HepG2 (cell line): ENCODE measurements around the gene DPH2. TPM values are rescaled to one million over a fixed set of nuclear protein-coding genes. Genes with fewer than 3 reads are reported as not detected.

ENCODE experiments used
- ATAC-seq: fragments of 200-7000 bp; cut with Tn5 transposase; 3 replicates; pipeline ENCODE4 v1.9.1; 2020; ENCODE audit warnings: mild to moderate bottlenecking, moderate library complexity
- BruUV-seq: library from RNA; stranded (reverse); fragments of 400-500 nt; replicated peaks from 2 replicates; lab custom pipeline; 2021; lab: Mats Ljungman, UMichigan
- CTCF ChIA-PET: fragments of 300-600 bp; formaldehyde crosslinking; extraction: SDS; loops from one replicate; lab custom pipeline; 2021; ENCODE audit warnings: low total read pairs, inconsistent platforms, low intra/inter-chr PET ratio; lab: Yijun Ruan, JAX
- POLR2A ChIA-PET: fragments of 350-600 bp; sonication (Branson Sonifier 250); formaldehyde crosslinking; loops from one replicate; lab custom pipeline; 2020; ENCODE audit warnings: antibody characterized with exemption, inconsistent platforms; lab: Yijun Ruan, JAX
- DNase-seq: peaks from one replicate; pipeline ENCODE4 v3.0.0-alpha.2; 2015; ENCODE audit warnings: low spot score
- FAIRE-seq: peaks from 3 replicates; lab custom pipeline; 2011; peaks lifted over from hg19 to GRCh38; lab: Jason Lieb, UNC
- H2AFZ ChIP-seq: one replicate; pipeline ENCODE4 v1.6.1; 2011; ENCODE audit warnings: low read length, inconsistent platforms
- H3K27ac ChIP-seq: fragments of 300-600 bp; 3 replicates; pipeline ENCODE4 v1.8.0; 2011; ENCODE audit warnings: mixed run types, mild to moderate bottlenecking, mixed read lengths, low read length, inconsistent platforms; ENCODE audit not compliant: insufficient read depth; ENCODE audit errors: extremely low read length
- H3K27me3 ChIP-seq, 2 experiments: fragments of 200-600 bp in 1 of 2; 2 replicates in 1 of 2; 3 replicates in 1 of 2; pipeline versions ENCODE4 v1.6.0 to v1.8.0; 2011; ENCODE audit warnings: low read length in 2 of 2, mild to moderate bottlenecking in 2 of 2, moderate library complexity in 2 of 2, inconsistent platforms in 1 of 2; ENCODE audit not compliant: insufficient read depth in 2 of 2, control insufficient read depth in 1 of 2
- H3K36me3 ChIP-seq, 2 experiments: fragments of 200-600 bp in 1 of 2; replicated peaks in 1 of 2; 2 replicates in 1 of 2; 3 replicates in 1 of 2; pipeline versions ENCODE4 v1.5.1 to v1.8.0; 2011; ENCODE audit warnings: low read length in 2 of 2, inconsistent platforms in 1 of 2; ENCODE audit not compliant: insufficient read depth in 2 of 2, control insufficient read depth in 1 of 2
- H3K4me1 ChIP-seq: 2 replicates; pipeline ENCODE4 v1.5.1; 2012; ENCODE audit warnings: low read length, inconsistent platforms; ENCODE audit not compliant: insufficient read depth
- H3K4me2 ChIP-seq: 2 replicates; pipeline ENCODE4 v1.6.0; 2011; ENCODE audit warnings: low read depth, low read length, inconsistent platforms
- H3K4me3 ChIP-seq, 3 experiments: fragments of 200-600 bp in 1 of 3; sonication (generic), shearing (Covaris generic) in 1 of 3; replicated peaks in 1 of 3; 2 replicates each; pipeline ENCODE4 v1.5.1; 2011 to 2016; ENCODE audit warnings: low read length in 3 of 3, inconsistent platforms in 2 of 3, low read depth in 2 of 3, mild to moderate bottlenecking in 2 of 3, control low read depth in 1 of 3, mixed read lengths in 1 of 3; ENCODE audit not compliant: insufficient read depth in 1 of 3
- H3K79me2 ChIP-seq: one replicate; pipeline ENCODE4 v1.6.1; 2011; ENCODE audit warnings: low read length, inconsistent platforms; ENCODE audit not compliant: insufficient read depth
- H3K9ac ChIP-seq: 2 replicates; pipeline ENCODE4 v1.6.0; 2011; ENCODE audit warnings: mild to moderate bottlenecking, low read depth, low read length, inconsistent platforms; ENCODE audit not compliant: insufficient read depth
- H3K9me3 ChIP-seq: 2 replicates; pipeline ENCODE4 v1.5.1; 2012; ENCODE audit warnings: mild to moderate bottlenecking, low read length
- H4K20me1 ChIP-seq: 2 replicates; pipeline ENCODE4 v1.6.0; 2011; ENCODE audit warnings: inconsistent platforms, mild to moderate bottlenecking, low read length, moderate library complexity; ENCODE audit not compliant: insufficient read depth
- CEBPB ChIP-seq: IDR thresholded peaks from 2 replicates; pipeline ENCODE4 v1.6.1; 2011; ENCODE audit warnings: low read depth, low read length, improper control_type of control experiment, borderline replicate concordance
- FOXA3 ChIP-seq: IDR thresholded peaks from 2 replicates; pipeline ENCODE4 v1.6.1; 2016; ENCODE audit warnings: missing genetic modification reagents, missing compliant biosample characterization
- GPN1 ChIP-seq: sonication (generic); formaldehyde crosslinking; IDR thresholded peaks from 2 replicates; pipeline ENCODE4 v1.5.1; 2020; ENCODE audit warnings: missing genetic modification reagents, borderline replicate concordance
- HIC2 ChIP-seq: sonication (generic); formaldehyde crosslinking; IDR thresholded peaks from 2 replicates; pipeline ENCODE4 v1.9.0; 2022; ENCODE audit warnings: low read depth, missing genetic modification reagents
- HINFP ChIP-seq: sonication (generic); formaldehyde crosslinking; IDR thresholded peaks from 2 replicates; pipeline ENCODE4 v1.4.0; 2020; ENCODE audit warnings: low read depth, mild to moderate bottlenecking, missing genetic modification reagents
- HMGXB4 ChIP-seq, 2 experiments: sonication (generic) in 1 of 2; formaldehyde crosslinking in 1 of 2; IDR thresholded peaks; 2 replicates each; pipeline versions ENCODE4 v1.4.0 to v1.6.1; 2018 to 2020; ENCODE audit warnings: missing genetic modification reagents in 2 of 2, borderline replicate concordance in 1 of 2, low read depth in 1 of 2, mild to moderate bottlenecking in 1 of 2, missing biosample characterization in 1 of 2
- KDM2A ChIP-seq: sonication (generic); formaldehyde crosslinking; IDR thresholded peaks from 2 replicates; pipeline ENCODE4 v1.4.0; 2020; ENCODE audit warnings: low read depth, missing genetic modification reagents, borderline replicate concordance
- MED13 ChIP-seq: sonication (generic); formaldehyde crosslinking; IDR thresholded peaks from 2 replicates; pipeline ENCODE4 v1.5.0; 2020; ENCODE audit warnings: missing genetic modification reagents
- MEIS2 ChIP-seq: sonication (generic); formaldehyde crosslinking; IDR thresholded peaks from 2 replicates; pipeline ENCODE4 v1.9.0; 2021; ENCODE audit warnings: mild to moderate bottlenecking, missing genetic modification reagents
- MTF2 ChIP-seq: sonication (generic); formaldehyde crosslinking; IDR thresholded peaks from 2 replicates; pipeline ENCODE4 v1.5.0; 2020; ENCODE audit warnings: missing genetic modification reagents, borderline replicate concordance
- XBP1 ChIP-seq: sonication (generic); formaldehyde crosslinking; IDR thresholded peaks from 2 replicates; pipeline ENCODE4 v1.5.0; 2020; ENCODE audit warnings: missing genetic modification reagents
- ZFAT ChIP-seq: sonication (generic); formaldehyde crosslinking; conservative IDR thresholded peaks from 2 replicates; pipeline ENCODE4 v1.8.1; 2023; ENCODE audit warnings: missing genetic modification reagents, inconsistent platforms
- ZFYVE20 ChIP-seq: sonication (generic); formaldehyde crosslinking; IDR thresholded peaks from 2 replicates; pipeline ENCODE4 v1.8.0; 2023; ENCODE audit warnings: low read depth, mild to moderate bottlenecking, moderate library complexity, missing genetic modification reagents, borderline replicate concordance
- ZNF557 ChIP-seq: sonication (generic); formaldehyde crosslinking; IDR thresholded peaks from 2 replicates; pipeline ENCODE4 v1.4.0; 2020; ENCODE audit warnings: missing genetic modification reagents
- ZNF576 ChIP-seq: sonication (generic); formaldehyde crosslinking; IDR thresholded peaks from 2 replicates; pipeline ENCODE4 v1.4.0; 2020; ENCODE audit warnings: mild to moderate bottlenecking, missing genetic modification reagents
- ZNF720 ChIP-seq: sonication (generic); formaldehyde crosslinking; IDR thresholded peaks from 2 replicates; pipeline ENCODE4 v1.4.0; 2020; ENCODE audit warnings: missing genetic modification reagents
- ZSCAN12 ChIP-seq: sonication (generic); formaldehyde crosslinking; IDR thresholded peaks from 2 replicates; pipeline ENCODE4 v1.9.0; 2021; ENCODE audit warnings: mild to moderate bottlenecking, missing genetic modification reagents
- ZSCAN22 ChIP-seq: sonication (generic); formaldehyde crosslinking; IDR thresholded peaks from 2 replicates; pipeline ENCODE4 v1.4.0; 2020; ENCODE audit warnings: mild to moderate bottlenecking, missing genetic modification reagents
- WGBS: methylation state at CpG from one replicate; pipeline ENCODE4 v1.1.6; 2017; ENCODE audit warnings: low lambda C conversion rate; 5-methylcytosine and 5-hydroxymethylcytosine counted together
- in situ Hi-C: cut with HindIII; loops from 2 replicates; pipeline ENCODE4 v1.10.0; 2017; ENCODE audit warnings: low pct_unique_long_range_greater_than_20kb; ENCODE audit not compliant: extremely low pct_ligation_motif_present
- intact Hi-C: fragments of 100-400 bp; cut with micrococcal nuclease; formaldehyde crosslinking; loops from one replicate; pipeline ENCODE4 v1.10.0; 2022; ENCODE audit not compliant: unreplicated experiment
- polyA plus RNA-seq, 8 experiments: library from polyadenylated mRNA; depleted of rRNA in 3 of 8; stranded (reverse) in 7 of 8; unstranded in 1 of 8; fragments of >200 nt; fragmentation: Illumina TruSeq in 4 of 8; extraction: Trizol in 4 of 8; gene quantifications; 2 replicates each; pipeline versions ENCODE4 v1.2.1 to v1.2.3, GENCODE V29; 2011 to 2016; ENCODE audit warnings: low read depth in 4 of 8, missing spikeins in 1 of 8, mixed read lengths in 1 of 8; ENCODE audit not compliant: insufficient read depth in 1 of 8
- total RNA-seq, 5 experiments: library from RNA; depleted of rRNA; stranded (reverse); fragments of >200 nt; fragmentation: Illumina TruSeq; extraction: Trizol; gene quantifications; 2 replicates each; pipeline ENCODE4 v1.2.3, GENCODE V29; 2016; ENCODE audit warnings: low read depth in 1 of 5

Gene DPH2
- total and polyA plus RNA-seq, 2 of the 13 experiments (the other 11 are each of a cell fraction or from before 2014, with no cell fraction given) = 32.2 to 38.3 TPM

GRCh38 chr1:43998000-43998378, 28.2 kb downstream of the DPH2 start:
- Histone ChIP-seq H3K27ac (no peak overlapping the region), H3K9me3 (no peaks in the 10 kb centered on the region), H3K9ac (no peak overlapping the region), H3K4me2 (no peak overlapping the region), H4K20me1 (no peaks in the 10 kb centered on the region), H3K4me1 (peaks cover 36% of the 10 kb centered on the region), H3K27me3 (no peaks in the 10 kb centered on the region), H3K4me3 (no peak overlapping the region), H3K79me2 (no peaks in the 10 kb centered on the region), H2AFZ (no peak overlapping the region), H3K36me3 (peaks cover 6 to 17% of the 10 kb centered on the region in 2 experiments; a peak in 4 of 5 replicates)
- ATAC-seq = no peak
- intact Hi-C loops = no loop called here
- ChIA-PET POLR2A (interaction anchor here (1.4 kb wide), 1 partner anchor 33 kb away, joined by 4 read pairs; the partner anchor contains the start of gene SLC6A9), CTCF (no interaction called here)
- FAIRE-seq = no peak
- in situ Hi-C loops = loop anchor here (5.0 kb wide), 1 partner anchor 34 kb away; the partner anchor contains the start of gene SLC6A9
- TF ChIP-seq XBP1 (CRISPR knock-in tag) = no peak
- TF ChIP-seq MED13 (CRISPR knock-in tag) = no peak
- TF ChIP-seq ZSCAN22 (CRISPR knock-in tag) = no peak
- TF ChIP-seq ZNF720 (CRISPR knock-in tag) = no peak
- TF ChIP-seq ZFAT (CRISPR knock-in tag) = no peak
- TF ChIP-seq ZNF557 (CRISPR knock-in tag) = no peak
- TF ChIP-seq ZSCAN12 (CRISPR knock-in tag) = no peak
- TF ChIP-seq MTF2 (CRISPR knock-in tag) = no peak
- no peak for TF ChIP-seq FOXA3
- no peak for TF ChIP-seq CEBPB
- no peak for TF ChIP-seq HMGXB4 (CRISPR knock-in tag; IDR thresholded peaks at IDR 0.05; ENCODE audit: borderline replicate concordance in 1 of 2, low read depth in 1 of 2)
- TF ChIP-seq ZNF576 = no peak
- TF ChIP-seq GPN1 = no peak
- TF ChIP-seq HIC2 (CRISPR knock-in tag) = no peak
- no peak for TF ChIP-seq KDM2A (CRISPR knock-in tag)
- TF ChIP-seq ZFYVE20 (CRISPR knock-in tag) = no peak
- TF ChIP-seq HINFP (CRISPR knock-in tag) = no peak
- no peak for TF ChIP-seq MEIS2 (CRISPR knock-in tag)
- BruUV-seq = TSS peak; percentile 4
- WGBS = 91% methylated on average over 11 of the region's 11 CpGs
- no peak for DNase-seq
